OCI-LY1 (cell line): ENCODE data around the gene LEKR1.

ENCODE experiments used
- H2AFZ ChIP-seq: fragments of 200-600 bp; sonication (generic), shearing (Covaris generic); 2 replicates; pipeline ENCODE4 v1.6.0; 2014; ENCODE audit warnings: antibody characterized with exemption, mild to moderate bottlenecking, low read length
- H3F3A ChIP-seq: fragments of 200-600 bp; sonication (generic), shearing (Covaris generic); 2 replicates; pipeline ENCODE4 v1.6.0; 2014; ENCODE audit warnings: mild to moderate bottlenecking, antibody characterized with exemption, low read length, moderate library complexity; ENCODE audit not compliant: insufficient read depth
- H3K27ac ChIP-seq: fragments of 200-600 bp; sonication (generic); 2 replicates; pipeline ENCODE4 v1.5.1; 2014; ENCODE audit warnings: low read length, mixed run types, mild to moderate bottlenecking, low read depth; ENCODE audit not compliant: poor library complexity, severe bottlenecking
- H3K27me3 ChIP-seq: fragments of 200-600 bp; sonication (generic); 2 replicates; pipeline ENCODE4 v1.6.0; 2014; ENCODE audit warnings: antibody characterized with exemption, mild to moderate bottlenecking, low read length, moderate library complexity; ENCODE audit not compliant: insufficient read depth
- H3K36me3 ChIP-seq: fragments of 200-600 bp; sonication (generic); 2 replicates; pipeline ENCODE4 v1.6.1; 2014; ENCODE audit warnings: mild to moderate bottlenecking, antibody characterized with exemption, low read length, moderate library complexity, mixed read lengths; ENCODE audit not compliant: insufficient read depth
- H3K4me1 ChIP-seq: fragments of 200-600 bp; sonication (generic); 2 replicates; pipeline ENCODE4 v1.5.1; 2014; ENCODE audit warnings: mild to moderate bottlenecking, low read length, moderate library complexity; ENCODE audit not compliant: insufficient read depth, severe bottlenecking
- H3K4me2 ChIP-seq: fragments of 200-600 bp; sonication (generic), shearing (Covaris generic); 2 replicates; pipeline ENCODE4 v1.6.1; 2014; ENCODE audit warnings: low read length
- H3K4me3 ChIP-seq: fragments of 200-600 bp; sonication (generic); 2 replicates; pipeline ENCODE4 v1.5.1; 2014; ENCODE audit warnings: low read length, low read depth, mild to moderate bottlenecking, mixed read lengths; ENCODE audit not compliant: poor library complexity, severe bottlenecking
- H3K79me2 ChIP-seq: fragments of 200-600 bp; shearing (Covaris generic); 2 replicates; pipeline ENCODE4 v1.6.1; 2016; ENCODE audit warnings: mixed run types, low read length, mixed read lengths; ENCODE audit not compliant: insufficient read depth
- H3K9ac ChIP-seq: fragments of 200-600 bp; sonication (generic), shearing (Covaris generic); 2 replicates; pipeline ENCODE4 v1.6.1; 2014; ENCODE audit warnings: mild to moderate bottlenecking, low read length, mixed read lengths
- H3K9me2 ChIP-seq: fragments of 200-600 bp; sonication (generic), shearing (Covaris generic); 2 replicates; pipeline ENCODE4 v1.6.1; 2014; ENCODE audit warnings: low read depth, mild to moderate bottlenecking, low read length, mixed read lengths
- H3K9me3 ChIP-seq: fragments of 200-600 bp; shearing (Covaris generic); 2 replicates; pipeline ENCODE4 v1.6.1; 2014; ENCODE audit warnings: low read length, mixed read lengths
- H4K20me1 ChIP-seq: fragments of 200-600 bp; sonication (generic), shearing (Covaris generic); 2 replicates; pipeline ENCODE4 v1.6.0; 2016; ENCODE audit warnings: mild to moderate bottlenecking, low read length; ENCODE audit not compliant: insufficient read depth
- EZH2 ChIP-seq: fragments of 200-600 bp; sonication (generic), shearing (Covaris generic); IDR thresholded peaks from 2 replicates; pipeline ENCODE4 v1.8.0; 2017; ENCODE audit warnings: borderline replicate concordance, mixed run types, mild to moderate bottlenecking, antibody characterized with exemption, low read length, moderate library complexity, mixed read lengths
- TF ChIP-seq, protein P1 (sequence below): fragments of 200-600 bp; sonication (generic), shearing (Covaris generic); IDR thresholded peaks from 2 replicates; pipeline ENCODE4 v1.5.1; 2017; ENCODE audit warnings: mild to moderate bottlenecking, antibody characterized with exemption, low read length, moderate library complexity, mixed read lengths

LEKR1 gene

DNA sequence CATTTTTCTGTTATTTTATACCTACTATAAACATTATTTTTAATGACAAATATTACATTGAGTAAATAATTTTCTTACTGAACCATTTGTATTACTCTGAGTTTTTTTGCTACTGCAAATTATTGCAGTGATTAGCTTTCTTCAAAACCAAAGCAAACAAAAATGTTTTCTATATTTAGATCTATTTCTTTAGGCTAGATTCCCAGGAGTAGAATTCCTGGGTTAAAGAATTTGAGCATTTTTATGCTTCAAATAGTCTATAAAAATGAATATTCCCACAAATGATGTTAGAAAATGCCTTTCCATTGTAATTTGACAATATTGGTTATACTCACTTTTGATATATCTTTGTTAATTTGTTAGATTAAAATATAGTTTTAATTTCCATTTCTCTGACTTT, 76.8 kb downstream of the LEKR1 start:
- no peak for TF ChIP-seq EZH2
- TF ChIP-seq, protein P1, sequence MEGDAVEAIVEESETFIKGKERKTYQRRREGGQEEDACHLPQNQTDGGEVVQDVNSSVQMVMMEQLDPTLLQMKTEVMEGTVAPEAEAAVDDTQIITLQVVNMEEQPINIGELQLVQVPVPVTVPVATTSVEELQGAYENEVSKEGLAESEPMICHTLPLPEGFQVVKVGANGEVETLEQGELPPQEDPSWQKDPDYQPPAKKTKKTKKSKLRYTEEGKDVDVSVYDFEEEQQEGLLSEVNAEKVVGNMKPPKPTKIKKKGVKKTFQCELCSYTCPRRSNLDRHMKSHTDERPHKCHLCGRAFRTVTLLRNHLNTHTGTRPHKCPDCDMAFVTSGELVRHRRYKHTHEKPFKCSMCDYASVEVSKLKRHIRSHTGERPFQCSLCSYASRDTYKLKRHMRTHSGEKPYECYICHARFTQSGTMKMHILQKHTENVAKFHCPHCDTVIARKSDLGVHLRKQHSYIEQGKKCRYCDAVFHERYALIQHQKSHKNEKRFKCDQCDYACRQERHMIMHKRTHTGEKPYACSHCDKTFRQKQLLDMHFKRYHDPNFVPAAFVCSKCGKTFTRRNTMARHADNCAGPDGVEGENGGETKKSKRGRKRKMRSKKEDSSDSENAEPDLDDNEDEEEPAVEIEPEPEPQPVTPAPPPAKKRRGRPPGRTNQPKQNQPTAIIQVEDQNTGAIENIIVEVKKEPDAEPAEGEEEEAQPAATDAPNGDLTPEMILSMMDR, result no peak
- Histone ChIP-seq H3K4me1 (no peaks in the 10 kb centered on the region), H3K9me3 (no peaks in the 10 kb centered on the region), H3K4me3 (no peak overlapping the region), H3K27me3 (no peaks in the 10 kb centered on the region), H3K27ac (no peak overlapping the region), H3K9me2 (no peaks in the 10 kb centered on the region), H3K79me2 (no peaks in the 10 kb centered on the region), H4K20me1 (no peaks in the 10 kb centered on the region), H2AFZ (no peak overlapping the region), H3K36me3 (no peaks in the 10 kb centered on the region), H3K9ac (no peak overlapping the region), H3F3A (no peaks in the 10 kb centered on the region), H3K4me2 (no peak overlapping the region)

DNA sequence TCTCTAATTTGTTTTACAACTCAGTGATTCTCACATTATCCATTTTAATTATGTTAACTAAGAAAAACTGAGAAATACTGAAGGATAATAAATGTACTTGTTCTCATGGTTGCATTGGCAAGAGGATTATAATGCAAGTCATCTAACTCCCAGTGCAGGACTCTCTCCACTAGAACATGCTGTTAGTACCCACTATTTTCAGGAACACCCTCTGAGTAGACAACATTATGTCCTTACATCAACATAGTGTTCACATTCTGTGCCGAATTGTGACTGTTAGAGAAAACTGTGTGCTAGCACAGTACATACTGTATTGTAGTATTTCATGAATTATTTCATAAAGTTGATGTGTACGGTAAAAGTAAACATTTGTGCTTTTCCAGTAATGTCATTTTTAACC, 80.1 kb downstream of the LEKR1 start:
- Histone ChIP-seq H3K36me3 (no peaks in the 10 kb centered on the region), H3F3A (no peaks in the 10 kb centered on the region), H3K9me2 (no peaks in the 10 kb centered on the region), H2AFZ (no peak overlapping the region), H3K4me3 (no peak overlapping the region), H4K20me1 (no peaks in the 10 kb centered on the region), H3K9ac (no peak overlapping the region), H3K4me2 (no peak overlapping the region), H3K27me3 (no peaks in the 10 kb centered on the region), H3K79me2 (no peaks in the 10 kb centered on the region), H3K4me1 (no peaks in the 10 kb centered on the region), H3K27ac (no peak overlapping the region), H3K9me3 (no peaks in the 10 kb centered on the region)
- TF ChIP-seq, protein P1, result no peak
- no peak for TF ChIP-seq EZH2

DNA sequence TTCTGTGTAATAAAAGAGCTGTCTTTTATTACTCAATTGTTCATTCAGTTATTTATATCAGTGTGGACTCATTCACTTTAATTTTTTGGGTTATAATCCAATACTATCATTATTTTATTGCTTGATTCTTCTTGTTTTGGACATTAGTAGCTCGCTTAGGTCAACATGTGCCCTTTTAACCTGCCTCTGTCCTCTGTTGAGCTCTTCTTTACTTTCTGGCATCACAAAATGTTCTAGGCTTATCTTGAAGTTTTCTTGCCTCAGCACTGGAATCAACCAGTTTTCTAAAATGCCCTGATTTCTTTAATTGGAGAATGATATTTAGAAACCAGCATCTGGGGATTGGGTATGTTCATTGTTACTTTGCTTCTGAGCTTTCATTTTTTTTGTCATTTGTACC, 82.2 kb downstream of the LEKR1 start:
- H4K20me1 ChIP-seq, result no peaks in the 10 kb centered on the region
- no peaks in the 10 kb centered on the region for H3K9me2 ChIP-seq
- no peaks in the 10 kb centered on the region for H3K4me1 ChIP-seq
- no peaks in the 10 kb centered on the region for H3F3A ChIP-seq
- no peaks in the 10 kb centered on the region for H3K9me3 ChIP-seq
- no peak for TF ChIP-seq EZH2
- TF ChIP-seq, protein P1, result no peak
- no peak overlapping the region for H3K9ac ChIP-seq
- H3K27ac ChIP-seq, result no peak overlapping the region
- H3K79me2 ChIP-seq, result no peaks in the 10 kb centered on the region
- H2AFZ ChIP-seq, result no peak overlapping the region
- H3K4me3 ChIP-seq, result no peak overlapping the region
- H3K27me3 ChIP-seq, result no peaks in the 10 kb centered on the region
- no peaks in the 10 kb centered on the region for H3K36me3 ChIP-seq
- no peak overlapping the region for H3K4me2 ChIP-seq
